HCT116 (cell line): Measurements from ENCODE around the gene TSPEAR. TPM values are rescaled to one million over a fixed set of nuclear protein-coding genes. Genes with fewer than 3 reads are reported as not detected.

Experiments used
- ATAC-seq: fragments of 200-7000 bp; cut with Tn5 transposase; 2 replicates; pipeline ENCODE4 v1.9.1; 2020; ENCODE audit warnings: mild to moderate bottlenecking, moderate library complexity
- BruUV-seq: library from RNA; stranded (reverse); fragments of 400-500 nt; replicated peaks from 2 replicates; lab custom pipeline; 2021; lab: Mats Ljungman, UMichigan
- CTCF ChIA-PET: fragments of 300-600 bp; sonication (Branson Sonifier 250); formaldehyde crosslinking; loops from one replicate; lab custom pipeline; 2021; ENCODE audit warnings: antibody characterized with exemption; lab: Charles Lee
- POLR2A ChIA-PET: fragments of 300-600, 350-600 bp; sonication (Branson Sonifier 250); formaldehyde crosslinking; loops from one replicate; lab custom pipeline; 2021; ENCODE audit warnings: antibody characterized with exemption; lab: Charles Lee
- RAD21 ChIA-PET, 2 experiments: fragments of 300-600 bp; sonication (Branson Sonifier 250); formaldehyde crosslinking; loops; one replicate each; lab custom pipeline; 2023; ENCODE audit warnings: low total read pairs in 2 of 2; ENCODE audit not compliant: uncharacterized antibody in 2 of 2, unreplicated experiment in 2 of 2, low non-redundant PET in 1 of 2; lab: Charles Lee
- DNase-seq: peaks from one replicate; pipeline ENCODE4 v3.0.0-alpha.2; 2010; ENCODE audit warnings: low read depth, low spot score
- H2AFZ ChIP-seq: fragments of 200-600 bp; shearing (Covaris generic), sonication (generic); 2 replicates; pipeline ENCODE4 v1.6.1; 2017; ENCODE audit warnings: low read depth, mixed run types, mixed read lengths, antibody characterized with exemption, low read length; ENCODE audit not compliant: poor library complexity, severe bottlenecking
- H3K27ac ChIP-seq: 2 replicates; pipeline ENCODE4 v1.5.1; 2012; ENCODE audit warnings: low read depth, low read length
- H3K27me3 ChIP-seq: fragments of 200-600 bp; sonication (generic); 2 replicates; pipeline ENCODE4 v1.6.1; 2016; ENCODE audit warnings: mixed run types, low read length, mixed read lengths; ENCODE audit not compliant: insufficient read depth
- H3K36me3 ChIP-seq, 2 experiments: fragments of 200-500 bp in 1 of 2; fragments of 200-600 bp in 1 of 2; sonication (Bioruptor generic) in 1 of 2; sonication (generic) in 1 of 2; 2 replicates each; pipeline versions ENCODE4 v1.5.1 to v1.6.1; 2014 to 2016; ENCODE audit warnings: low read length in 2 of 2, inconsistent platforms in 1 of 2, mixed read lengths in 1 of 2, mixed run types in 1 of 2; ENCODE audit not compliant: insufficient read depth in 2 of 2, control insufficient read depth in 1 of 2
- H3K4me1 ChIP-seq, 2 experiments: fragments of 200-600 bp in 1 of 2; sonication (generic) in 1 of 2; 2 replicates each; pipeline versions ENCODE4 v1.5.1 to v1.6.1; 2012 to 2017; ENCODE audit warnings: low read length in 2 of 2, inconsistent platforms in 1 of 2, mild to moderate bottlenecking in 1 of 2, mixed read lengths in 1 of 2, mixed run types in 1 of 2, moderate library complexity in 1 of 2; ENCODE audit not compliant: insufficient read depth in 2 of 2, control insufficient read depth in 1 of 2
- H3K4me2 ChIP-seq: fragments of 200-600 bp; sonication (generic); 2 replicates; pipeline ENCODE4 v1.6.1; 2017; ENCODE audit warnings: mixed run types, low read length, mixed read lengths
- H3K4me3 ChIP-seq, 2 experiments: fragments of 200-600 bp in 1 of 2; sonication (generic) in 1 of 2; replicated peaks in 1 of 2; 2 replicates each; pipeline ENCODE4 v1.5.1; 2011 to 2016; ENCODE audit warnings: low read length in 2 of 2, control low read depth in 1 of 2, low read depth in 1 of 2, mild to moderate bottlenecking in 1 of 2, mixed read lengths in 1 of 2, mixed run types in 1 of 2
- H3K79me2 ChIP-seq: fragments of 200-600 bp; sonication (generic); 2 replicates; pipeline ENCODE4 v1.6.1; 2017; ENCODE audit warnings: mild to moderate bottlenecking, mixed run types, low read length, moderate library complexity, mixed read lengths; ENCODE audit not compliant: insufficient read depth
- H3K9ac ChIP-seq: fragments of 200-600 bp; sonication (generic); 2 replicates; pipeline ENCODE4 v1.6.1; 2016; ENCODE audit warnings: low read length, mixed read lengths
- H3K9me2 ChIP-seq: fragments of 200-600 bp; sonication (generic), shearing (Covaris generic); 2 replicates; pipeline ENCODE4 v1.6.1; 2017; ENCODE audit warnings: mixed run types, mild to moderate bottlenecking, moderate library complexity; ENCODE audit not compliant: insufficient read depth
- H3K9me3 ChIP-seq, 2 experiments: fragments of 200-500 bp in 1 of 2; fragments of 200-600 bp in 1 of 2; sonication (Bioruptor generic) in 1 of 2; sonication (generic) in 1 of 2; 2 replicates each; pipeline ENCODE4 v1.6.1; 2014 to 2017; ENCODE audit warnings: low read length in 2 of 2, mixed read lengths in 2 of 2, inconsistent platforms in 1 of 2, low read depth in 1 of 2, mild to moderate bottlenecking in 1 of 2, mixed run types in 1 of 2, moderate library complexity in 1 of 2; ENCODE audit not compliant: control insufficient read depth in 1 of 2, insufficient read depth in 1 of 2
- H4K20me1 ChIP-seq: fragments of 200-600 bp; sonication (generic), shearing (Covaris generic); 2 replicates; pipeline ENCODE4 v1.6.1; 2017; ENCODE audit warnings: mixed run types, mild to moderate bottlenecking, moderate library complexity; ENCODE audit not compliant: insufficient read depth
- ATF3 ChIP-seq: IDR thresholded peaks from 2 replicates; pipeline ENCODE4 v1.6.1; 2012
- CBX3 ChIP-seq: IDR thresholded peaks from 2 replicates; pipeline ENCODE4 v1.6.1; 2012; ENCODE audit warnings: low read depth
- CEBPB ChIP-seq: IDR thresholded peaks from 2 replicates; pipeline ENCODE4 v1.6.1; 2012; ENCODE audit warnings: low read depth
- CTCF ChIP-seq, 3 experiments: fragments of 200-600 bp in 1 of 3; sonication (generic) in 1 of 3; IDR thresholded peaks in 2 of 3; conservative IDR thresholded peaks in 1 of 3; 2 replicates each; pipeline ENCODE4 v1.5.1; 2012 to 2017; ENCODE audit warnings: low read depth in 2 of 3, low read length in 2 of 3, antibody characterized with exemption in 1 of 3, borderline replicate concordance in 1 of 3, control low read depth in 1 of 3, mild to moderate bottlenecking in 1 of 3, mixed read lengths in 1 of 3, mixed run types in 1 of 3, moderate library complexity in 1 of 3; ENCODE audit not compliant: insufficient read depth in 1 of 3
- EGR1 ChIP-seq: IDR thresholded peaks from 2 replicates; pipeline ENCODE4 v1.6.1; 2012; ENCODE audit warnings: low read depth
- ELF1 ChIP-seq: IDR thresholded peaks from 2 replicates; pipeline ENCODE4 v1.6.1; 2012; ENCODE audit warnings: low read depth, borderline replicate concordance
- EZH2 ChIP-seq: fragments of 200-600 bp; sonication (generic); IDR thresholded peaks from 2 replicates; pipeline ENCODE4 v1.6.1; 2017; ENCODE audit warnings: antibody characterized with exemption, mixed run types
- EZH2phosphoT487 ChIP-seq: fragments of 200-600 bp; IDR thresholded peaks from 2 replicates; pipeline ENCODE4 v1.6.1; 2018; ENCODE audit warnings: antibody characterized with exemption, borderline replicate concordance
- FOSL1 ChIP-seq: IDR thresholded peaks from 2 replicates; pipeline ENCODE4 v1.6.1; 2012; ENCODE audit warnings: low read depth
- JUND ChIP-seq: IDR thresholded peaks from 2 replicates; pipeline ENCODE4 v1.6.1; 2012
- MAX ChIP-seq: IDR thresholded peaks from 2 replicates; pipeline ENCODE4 v1.6.1; 2012
- POLR2A ChIP-seq: IDR thresholded peaks from 2 replicates; pipeline ENCODE4 v1.7.0; 2011; ENCODE audit warnings: borderline replicate concordance; ENCODE audit not compliant: insufficient read depth, insufficient read length; ENCODE audit errors: extremely low read depth
- POLR2AphosphoS5 ChIP-seq: IDR thresholded peaks from 2 replicates; pipeline ENCODE4 v1.6.1; 2011; ENCODE audit warnings: mild to moderate bottlenecking, low read depth, low read length, moderate library complexity
- RAD21 ChIP-seq: IDR thresholded peaks from 2 replicates; pipeline ENCODE4 v1.6.1; 2012; ENCODE audit warnings: low read depth, mild to moderate bottlenecking
- REST ChIP-seq: IDR thresholded peaks from 2 replicates; pipeline ENCODE4 v1.6.1; 2012; ENCODE audit warnings: low read depth
- SIN3A ChIP-seq: IDR thresholded peaks from 2 replicates; pipeline ENCODE4 v1.6.1; 2012; ENCODE audit warnings: low read depth
- SP1 ChIP-seq: IDR thresholded peaks from 2 replicates; pipeline ENCODE4 v1.6.1; 2012; ENCODE audit warnings: low read depth
- SRF ChIP-seq: IDR thresholded peaks from 2 replicates; pipeline ENCODE4 v1.6.1; 2012; ENCODE audit warnings: low read depth
- TCF7L2 ChIP-seq: IDR thresholded peaks from 2 replicates; pipeline ENCODE4 v1.7.0; 2011; ENCODE audit warnings: borderline replicate concordance, inconsistent platforms; ENCODE audit not compliant: insufficient read depth, insufficient read length; ENCODE audit errors: extremely low read depth
- YY1 ChIP-seq: IDR thresholded peaks from 2 replicates; pipeline ENCODE4 v1.6.1; 2011; ENCODE audit warnings: low read length, low read depth, moderate library complexity, mild to moderate bottlenecking; ENCODE audit not compliant: insufficient replicate concordance; ENCODE audit errors: extremely low read depth
- ZFX ChIP-seq: fragments of 450-650 bp; IDR thresholded peaks from 2 replicates; pipeline ENCODE4 v1.6.1; 2017
- ZNF274 ChIP-seq: fragments of 200-500 bp; sonication (Bioruptor generic); IDR thresholded peaks from 2 replicates; pipeline ENCODE4 v1.6.1; 2014; ENCODE audit warnings: mild to moderate bottlenecking, low read depth, low read length, inconsistent platforms
- intact Hi-C: fragments of 100-400 bp; cut with micrococcal nuclease; formaldehyde crosslinking; loops from 2 replicates; pipeline ENCODE4 v1.10.0; 2022
- total RNA-seq: library from RNA; stranded (reverse); gene quantifications from one replicate; pipeline ENCODE4 v1.2.1, GENCODE V29; 2021; ENCODE audit not compliant: unreplicated experiment

TSPEAR gene
- total RNA-seq, 1 experiment from 2014 or later, result not detected

GRCh38 chr21:44590311-44590721 is 121.1 kb downstream of the TSPEAR start (continued):
- TF ChIP-seq REST (no peak), MAX (no peak), EZH2 (no peak), JUND (no peak)

GRCh38 chr21:44589586-44590305 is 121.6 kb downstream of the TSPEAR start:
- ChIA-PET CTCF (no interaction called here), POLR2A (no interaction called here), RAD21 (no interaction called here)
- H3K36me3 ChIP-seq, result no peaks in the 10 kb centered on the region
- H2AFZ ChIP-seq, result no peak overlapping the region
- H3K9me2 ChIP-seq, result no peaks in the 10 kb centered on the region
- ATAC-seq, result no peak
- H3K27me3 ChIP-seq, result peaks cover 16% of the 10 kb centered on the region
- H3K9me3 ChIP-seq, result no peaks in the 10 kb centered on the region
- H3K27ac ChIP-seq, result no peak overlapping the region
- no TSS peak for BruUV-seq
- intact Hi-C loops, result no loop called here
- H3K9ac ChIP-seq, result no peak overlapping the region
- no peak for DNase-seq
- no peaks in the 10 kb centered on the region for H3K4me1 ChIP-seq
- H3K4me3 ChIP-seq, result no peak overlapping the region
- no peaks in the 10 kb centered on the region for H4K20me1 ChIP-seq
- no peaks in the 10 kb centered on the region for H3K79me2 ChIP-seq
- no peak overlapping the region for H3K4me2 ChIP-seq
- TF ChIP-seq TCF7L2 (no peak), YY1 (no peak), CEBPB (no peak), SIN3A (no peak), EGR1 (no peak), RAD21 (no peak), CBX3 (no peak), FOSL1 (no peak), SRF (no peak), ELF1 (no peak), CTCF (IDR thresholded peaks at IDR 0.05 in 2 of 3, conservative IDR thresholded peaks at IDR 0.05 in 1 of 3; ENCODE audit: borderline replicate concordance in 1 of 3, insufficient read depth in 1 of 3, low read depth in 2 of 3, low read length in 2 of 3) (no peak), SP1 (no peak), POLR2AphosphoS5 (no peak), EZH2phosphoT487 (no peak), ZNF274 (no peak), POLR2A (no peak), ATF3 (no peak), ZFX (no peak)
